ENCODE data around the gene PLCB2. TPM values are rescaled to one million over a fixed set of nuclear protein-coding genes. Genes with fewer than 3 reads are reported as not detected.

The PLCB2 gene
- total and polyA plus RNA-seq, 4 donors = 7.6 to 21.8 (median 16.5) TPM

DNA sequence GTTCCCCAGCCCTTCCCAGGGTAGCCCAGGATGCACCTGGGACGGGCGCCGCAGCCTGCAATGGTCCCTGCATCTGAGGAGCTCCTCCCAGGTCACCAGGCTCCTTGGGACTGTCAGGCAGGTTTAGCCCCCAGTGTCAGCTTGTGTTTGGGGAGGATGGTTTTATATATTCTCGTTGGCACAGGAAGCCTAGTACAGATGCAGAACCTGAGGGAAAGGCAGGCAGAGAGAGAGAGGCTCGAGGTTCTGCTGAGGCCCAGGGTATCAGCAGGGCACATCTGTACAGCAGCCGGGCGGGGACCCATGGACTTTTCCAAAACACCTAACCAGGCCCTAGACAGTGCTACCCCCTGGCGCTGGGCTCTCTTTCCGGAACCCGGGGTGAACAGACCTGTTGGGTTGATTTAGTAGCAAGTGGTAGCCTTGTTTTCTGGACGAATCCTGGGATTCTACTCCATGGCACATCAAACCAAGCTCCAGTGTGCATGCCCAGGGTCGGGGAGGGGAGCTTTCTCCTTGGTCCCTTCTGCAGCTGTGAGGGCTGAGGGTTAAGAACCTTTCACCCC lies 60.2 kb downstream of the PLCB2 start:
- Histone ChIP-seq H3K27me3 (ENCODE audit: control insufficient read depth, insufficient read depth, low read length) (peaks cover 7% of the 10 kb centered on the region), H3K9me3 (ENCODE audit: control insufficient read depth, insufficient read depth, low read length) (no peaks in the 10 kb centered on the region), H3K27ac (ENCODE audit: low read depth, low read length) (no peak overlapping the region), H3K36me3 (ENCODE audit: control insufficient read depth, insufficient read depth, low read length) (peaks cover 5% of the 10 kb centered on the region), H3K4me3 (ENCODE audit: low read depth, low read length) (no peak overlapping the region), H3K4me1 (ENCODE audit: control insufficient read depth, insufficient read depth, low read length) (peaks cover 22% of the 10 kb centered on the region)
- no peak for DNase-seq (ENCODE audit: low read depth in 4 of 6, low spot score in 6 of 6)
- WGBS (ENCODE audit: insufficient coverage) = 81% methylated on average over 4 of the region's 12 CpGs

DNA sequence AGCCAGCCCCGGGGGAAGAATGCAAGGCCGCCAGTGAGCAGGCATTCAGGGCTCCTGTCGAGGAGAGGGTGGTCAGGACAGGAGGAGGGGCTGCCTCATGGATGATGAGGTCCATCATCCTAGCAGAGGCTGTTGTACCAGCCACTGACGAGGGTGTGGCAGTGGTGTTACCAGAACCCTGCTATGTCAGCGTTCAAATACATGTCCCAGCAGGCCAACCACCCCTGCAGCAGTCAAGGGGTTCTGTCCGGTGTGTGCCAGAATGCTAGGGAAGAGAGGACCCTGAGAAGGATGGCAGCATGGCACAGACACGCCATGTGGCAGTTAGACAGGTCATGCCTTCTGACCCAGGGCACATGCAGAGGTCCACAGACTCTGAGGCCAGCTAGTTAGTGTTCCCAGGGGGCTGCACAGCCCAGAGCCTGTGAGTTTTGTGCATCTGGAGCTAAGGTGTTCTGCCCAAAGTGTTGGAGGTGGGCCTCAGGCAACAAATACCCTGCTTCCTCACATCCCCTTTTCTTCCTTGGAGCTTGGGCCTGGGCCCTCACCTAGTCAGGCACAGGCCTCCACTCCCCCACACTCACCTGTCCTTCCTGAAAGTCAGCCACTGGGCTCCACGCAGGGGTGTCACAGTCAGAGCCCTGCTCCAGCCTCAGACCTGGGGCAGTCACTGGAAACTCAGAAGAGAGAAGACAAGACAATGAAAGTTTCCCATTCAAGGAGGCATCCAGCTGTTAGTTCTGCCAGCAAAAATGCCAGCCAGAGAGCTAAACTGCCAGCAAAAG lies 61.0 kb downstream of the PLCB2 start:
- H3K27me3 ChIP-seq (ENCODE audit: control insufficient read depth, insufficient read depth, low read length) = peaks cover under 1% of the 10 kb centered on the region
- H3K4me1 ChIP-seq (ENCODE audit: control insufficient read depth, insufficient read depth, low read length) = peaks cover 20% of the 10 kb centered on the region
- no peaks in the 10 kb centered on the region for H3K9me3 ChIP-seq (ENCODE audit: control insufficient read depth, insufficient read depth, low read length)
- H3K27ac ChIP-seq (ENCODE audit: low read depth, low read length) = no peak overlapping the region
- DNase-seq (ENCODE audit: low read depth in 4 of 6, low spot score in 6 of 6) = no peak
- WGBS (ENCODE audit: insufficient coverage) = 88% methylated on average over 7 of the region's 8 CpGs
- no peak overlapping the region for H3K4me3 ChIP-seq (ENCODE audit: low read depth, low read length)
- peaks cover 6% of the 10 kb centered on the region for H3K36me3 ChIP-seq (ENCODE audit: control insufficient read depth, insufficient read depth, low read length)

DNA sequence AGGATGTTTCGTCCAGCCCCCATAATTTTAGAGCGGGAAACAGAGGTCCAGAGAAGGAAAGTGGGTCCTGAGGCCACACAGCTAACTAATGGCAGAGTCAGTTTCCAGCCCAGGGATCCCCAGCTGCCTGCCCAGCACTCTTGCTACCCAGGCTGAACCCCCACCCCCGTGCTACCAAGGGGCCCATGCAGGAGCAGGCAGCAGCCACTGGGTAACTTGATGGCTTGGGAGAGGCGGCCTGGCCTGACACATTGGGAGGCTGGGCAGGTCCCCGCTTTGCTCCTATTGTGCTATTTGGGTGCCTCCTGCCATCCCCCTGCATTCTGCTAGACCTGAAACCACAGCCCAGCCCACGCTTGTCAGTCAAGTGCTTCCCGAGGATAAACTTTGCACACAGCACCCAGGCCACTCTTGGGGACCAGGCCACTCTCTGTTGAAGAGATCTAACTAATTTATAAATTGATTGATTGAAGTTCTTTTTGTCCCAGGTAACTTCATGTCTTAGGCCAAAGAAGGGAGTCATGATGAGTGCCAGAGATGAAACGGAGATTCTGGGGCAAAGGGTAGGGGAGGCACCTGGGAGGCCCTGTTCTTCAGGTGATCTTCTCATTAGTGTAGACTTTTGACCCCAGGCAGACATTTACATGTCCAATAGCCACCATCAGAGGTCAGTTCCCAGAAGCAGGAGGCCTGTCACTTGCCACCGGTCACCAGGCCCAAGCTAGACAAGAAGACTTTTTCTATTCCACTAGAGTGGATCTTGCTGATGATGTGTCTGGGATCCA lies 61.9 kb downstream of the PLCB2 start:
- Histone ChIP-seq H3K27me3 (ENCODE audit: control insufficient read depth, insufficient read depth, low read length) (no peaks in the 10 kb centered on the region), H3K4me3 (ENCODE audit: low read depth, low read length) (no peak overlapping the region), H3K4me1 (ENCODE audit: control insufficient read depth, insufficient read depth, low read length) (peaks cover 28% of the 10 kb centered on the region), H3K36me3 (ENCODE audit: control insufficient read depth, insufficient read depth, low read length) (peaks cover 8% of the 10 kb centered on the region), H3K9me3 (ENCODE audit: control insufficient read depth, insufficient read depth, low read length) (no peaks in the 10 kb centered on the region), H3K27ac (ENCODE audit: low read depth, low read length) (no peak overlapping the region)
- no peak for DNase-seq (ENCODE audit: low read depth in 4 of 6, low spot score in 6 of 6)
- 86% methylated on average over 7 of the region's 9 CpGs for WGBS (ENCODE audit: insufficient coverage)

DNA sequence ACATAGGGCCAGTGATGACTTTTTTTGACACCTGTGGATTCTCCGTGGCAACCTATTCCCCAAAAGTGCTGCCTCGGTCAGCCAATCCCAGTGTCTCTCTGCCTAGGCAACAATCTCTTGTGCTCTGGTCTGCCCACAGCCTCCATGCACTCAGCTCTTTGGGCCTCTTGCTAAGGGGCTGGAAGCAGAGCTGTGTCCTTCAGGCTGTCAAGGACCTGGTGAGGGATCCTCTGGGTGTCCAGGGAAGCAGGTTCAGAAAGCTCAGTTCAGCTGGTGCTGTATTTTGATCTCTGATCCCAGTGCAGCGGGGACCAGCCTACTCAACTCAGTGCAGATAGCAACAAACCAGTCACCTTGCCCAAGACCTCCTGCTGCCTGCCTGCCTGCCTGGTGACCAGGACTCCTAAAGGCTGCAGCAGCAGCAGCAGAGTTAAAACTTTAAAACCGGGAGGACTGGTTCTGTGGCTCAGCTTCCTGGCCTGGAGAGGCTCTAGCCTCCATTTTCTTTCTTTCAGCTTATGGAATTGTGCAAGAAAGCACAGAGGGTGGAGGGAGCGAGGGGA lies 62.7 kb downstream of the PLCB2 start:
- no peak for DNase-seq (ENCODE audit: low read depth in 4 of 6, low spot score in 6 of 6)
- H3K9me3 ChIP-seq (ENCODE audit: control insufficient read depth, insufficient read depth, low read length) = no peaks in the 10 kb centered on the region
- no peak overlapping the region for H3K27ac ChIP-seq (ENCODE audit: low read depth, low read length)
- peaks cover 8% of the 10 kb centered on the region for H3K36me3 ChIP-seq (ENCODE audit: control insufficient read depth, insufficient read depth, low read length)
- H3K4me3 ChIP-seq (ENCODE audit: low read depth, low read length) = no peak overlapping the region
- peaks cover 35% of the 10 kb centered on the region for H3K4me1 ChIP-seq (ENCODE audit: control insufficient read depth, insufficient read depth, low read length)
- no peaks in the 10 kb centered on the region for H3K27me3 ChIP-seq (ENCODE audit: control insufficient read depth, insufficient read depth, low read length)
- WGBS (ENCODE audit: insufficient coverage) = 63% methylated on average over 5 of the region's 5 CpGs

DNA sequence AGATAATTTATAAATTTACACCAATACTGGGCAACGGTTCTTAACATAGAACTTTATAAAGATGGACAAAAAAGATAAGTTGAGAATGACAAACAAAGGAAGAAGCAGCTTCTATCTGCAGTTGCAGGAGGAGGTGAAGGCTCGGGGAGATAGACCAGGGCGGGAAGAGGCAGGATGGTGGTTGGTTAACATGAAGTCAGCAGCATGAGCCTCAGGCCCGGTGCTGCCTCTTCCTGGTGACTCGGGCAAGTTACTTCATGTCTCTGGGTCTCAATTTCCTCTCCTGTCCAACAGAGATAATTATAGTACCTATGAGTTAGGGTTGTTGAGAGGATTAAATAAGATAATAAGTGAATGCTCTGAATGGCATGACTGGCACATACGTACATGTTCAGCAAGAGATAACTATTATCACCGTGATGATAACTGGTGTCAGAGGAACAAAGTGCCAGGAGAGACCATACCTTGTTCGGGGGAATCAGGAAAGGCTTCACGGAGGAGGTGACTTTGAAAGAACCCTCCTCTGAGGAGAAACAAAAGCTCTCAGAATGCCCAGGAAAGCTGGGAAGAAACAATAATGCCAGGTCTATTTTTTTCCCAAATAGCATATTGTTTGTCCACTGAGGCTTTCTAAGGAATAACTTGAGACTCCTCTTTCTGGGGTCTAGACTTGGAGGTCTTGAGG lies 64.5 kb downstream of the PLCB2 start:
- Histone ChIP-seq H3K9me3 (ENCODE audit: control insufficient read depth, insufficient read depth, low read length) (no peaks in the 10 kb centered on the region), H3K36me3 (ENCODE audit: control insufficient read depth, insufficient read depth, low read length) (peaks cover 8% of the 10 kb centered on the region), H3K27ac (ENCODE audit: low read depth, low read length) (no peak overlapping the region), H3K27me3 (ENCODE audit: control insufficient read depth, insufficient read depth, low read length) (peaks cover 3% of the 10 kb centered on the region), H3K4me1 (ENCODE audit: control insufficient read depth, insufficient read depth, low read length) (peaks cover 49% of the 10 kb centered on the region), H3K4me3 (ENCODE audit: low read depth, low read length) (no peak overlapping the region)
- 97% methylated on average over 6 of the region's 9 CpGs for WGBS (ENCODE audit: insufficient coverage)
- no peak for DNase-seq (ENCODE audit: low read depth in 4 of 6, low spot score in 6 of 6)

DNA sequence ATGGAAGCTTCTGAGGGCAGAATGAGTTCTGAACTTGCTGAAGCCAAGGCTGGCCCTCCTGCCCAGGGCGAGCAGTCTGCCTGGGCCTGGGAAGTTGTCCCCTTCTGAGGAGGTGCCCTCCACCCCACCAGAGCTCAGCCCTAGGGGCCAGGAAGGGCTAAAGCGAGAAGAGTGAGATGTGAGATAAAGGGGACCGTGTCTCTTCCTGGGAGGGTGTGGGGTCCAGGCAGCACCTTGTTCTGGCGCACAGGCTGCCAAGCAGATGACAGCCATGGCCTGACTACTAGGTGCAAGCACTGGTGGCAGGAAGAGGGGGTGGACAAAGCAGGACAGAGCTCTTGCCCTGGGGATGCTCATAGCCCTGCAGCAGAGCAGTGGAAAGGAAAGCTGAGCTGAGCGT lies 65.1 kb downstream of the PLCB2 start:
- no peak overlapping the region for H3K27ac ChIP-seq (ENCODE audit: low read depth, low read length)
- no peaks in the 10 kb centered on the region for H3K9me3 ChIP-seq (ENCODE audit: control insufficient read depth, insufficient read depth, low read length)
- H3K36me3 ChIP-seq (ENCODE audit: control insufficient read depth, insufficient read depth, low read length) = peaks cover 8% of the 10 kb centered on the region
- peaks cover 3% of the 10 kb centered on the region for H3K27me3 ChIP-seq (ENCODE audit: control insufficient read depth, insufficient read depth, low read length)
- H3K4me3 ChIP-seq (ENCODE audit: low read depth, low read length) = no peak overlapping the region
- H3K4me1 ChIP-seq (ENCODE audit: control insufficient read depth, insufficient read depth, low read length) = peaks cover 51% of the 10 kb centered on the region
- DNase-seq (ENCODE audit: low read depth in 4 of 6, low spot score in 6 of 6) = no peak
- 89% methylated on average over 5 of the region's 5 CpGs for WGBS (ENCODE audit: insufficient coverage)

DNA sequence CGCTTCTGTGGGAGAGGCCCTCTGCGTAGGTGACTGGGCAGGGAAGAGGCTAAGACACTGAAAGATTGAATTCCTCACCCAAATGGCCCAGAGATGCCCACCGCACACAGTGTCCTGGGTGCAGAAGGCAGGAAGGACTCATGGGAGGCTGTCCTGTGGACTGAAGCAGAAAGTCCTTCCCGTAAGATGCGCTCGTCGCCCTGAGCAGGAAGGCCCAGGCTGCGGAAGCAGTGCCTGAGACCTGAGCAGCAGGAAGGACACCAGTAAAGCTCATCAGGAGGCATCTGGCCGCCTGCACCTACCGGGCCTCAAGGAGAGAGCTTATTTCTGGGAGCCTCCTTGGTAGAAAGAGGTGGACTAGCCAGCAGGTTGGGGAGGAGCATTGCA lies 65.5 kb downstream of the PLCB2 start:
- Histone ChIP-seq H3K36me3 (ENCODE audit: control insufficient read depth, insufficient read depth, low read length) (peaks cover 6% of the 10 kb centered on the region), H3K4me1 (ENCODE audit: control insufficient read depth, insufficient read depth, low read length) (peaks cover 51% of the 10 kb centered on the region)

DNA sequence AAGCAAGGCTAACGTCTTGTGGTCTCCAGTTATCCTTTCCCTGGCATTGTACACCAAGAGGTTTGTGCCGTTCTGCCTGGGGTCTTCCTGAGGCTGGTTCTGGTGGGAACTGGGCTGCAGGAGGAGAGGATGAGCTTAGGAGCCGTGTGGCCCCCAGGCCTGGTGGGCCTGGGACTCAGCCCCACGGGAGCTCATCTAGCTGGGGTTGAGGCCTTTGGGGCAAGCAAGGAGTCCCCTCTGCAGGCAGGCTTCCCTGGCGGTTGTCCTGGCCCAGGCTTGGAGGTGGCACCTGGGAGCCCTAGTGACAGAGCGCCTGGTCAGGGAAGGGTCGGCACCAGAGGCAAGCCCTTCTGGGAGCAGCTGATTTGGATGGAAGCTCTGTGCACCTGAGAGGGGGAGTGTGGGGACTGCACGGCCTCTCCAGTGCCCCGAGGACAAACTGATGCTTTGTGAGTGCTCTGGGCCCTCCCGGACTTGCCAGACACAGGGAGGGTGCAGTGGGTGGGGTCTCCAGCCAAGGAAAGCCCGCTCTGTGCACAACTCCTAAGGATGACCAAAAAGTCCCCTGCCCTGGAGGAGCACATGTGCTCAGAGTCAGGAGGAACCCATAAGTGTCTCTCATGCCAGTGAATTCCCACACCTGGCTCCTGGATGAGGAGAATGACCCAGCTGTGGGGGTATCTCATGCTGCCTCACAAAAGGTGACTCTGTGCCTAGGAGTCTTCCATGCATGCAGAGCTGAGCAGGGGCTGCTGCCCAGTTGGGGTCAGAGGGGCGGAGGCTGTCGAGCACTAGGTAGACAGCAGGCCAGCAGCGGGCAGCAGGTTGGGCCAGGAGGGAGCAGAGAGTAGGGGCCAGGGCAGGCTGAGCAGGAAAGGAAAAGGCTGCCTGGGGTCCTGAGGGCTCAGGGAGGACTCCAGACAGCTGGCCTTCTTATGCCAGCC lies 66.2 kb downstream of the PLCB2 start:
- Histone ChIP-seq H3K27me3 (ENCODE audit: control insufficient read depth, insufficient read depth, low read length) (peaks cover 3% of the 10 kb centered on the region), H3K4me3 (ENCODE audit: low read depth, low read length) (no peak overlapping the region)
- 88% methylated on average over 14 of the region's 14 CpGs for WGBS (ENCODE audit: insufficient coverage)

More for the DNA sequence above, 65.5 kb downstream of the PLCB2 start:
- no peak overlapping the region for H3K27ac ChIP-seq (ENCODE audit: low read depth, low read length)
- no peaks in the 10 kb centered on the region for H3K9me3 ChIP-seq (ENCODE audit: control insufficient read depth, insufficient read depth, low read length)
- no peak for DNase-seq (ENCODE audit: low read depth in 4 of 6, low spot score in 6 of 6)
- 95% methylated on average over 10 of the region's 10 CpGs for WGBS (ENCODE audit: insufficient coverage)
- no peak overlapping the region for H3K4me3 ChIP-seq (ENCODE audit: low read depth, low read length)
- H3K27me3 ChIP-seq (ENCODE audit: control insufficient read depth, insufficient read depth, low read length) = peaks cover 3% of the 10 kb centered on the region

More for the DNA sequence above, 66.2 kb downstream of the PLCB2 start:
- no peak for DNase-seq (ENCODE audit: low read depth in 4 of 6, low spot score in 6 of 6)
- no peaks in the 10 kb centered on the region for H3K9me3 ChIP-seq (ENCODE audit: control insufficient read depth, insufficient read depth, low read length)
- H3K36me3 ChIP-seq (ENCODE audit: control insufficient read depth, insufficient read depth, low read length) = peaks cover 6% of the 10 kb centered on the region
- peaks cover 47% of the 10 kb centered on the region for H3K4me1 ChIP-seq (ENCODE audit: control insufficient read depth, insufficient read depth, low read length)
- no peak overlapping the region for H3K27ac ChIP-seq (ENCODE audit: low read depth, low read length)
